GM12878 (cell line): Measurements from ENCODE around the gene CALN1. TPM values are rescaled to one million over a fixed set of nuclear protein-coding genes. Genes with fewer than 3 reads are reported as not detected.

Source experiments
- ATAC-seq: fragments of 200-7000 bp; cut with Tn5 transposase; 3 replicates; pipeline ENCODE4 v1.9.1; 2020; ENCODE audit warnings: mild to moderate bottlenecking, moderate library complexity
- BruUV-seq: library from RNA; stranded (reverse); fragments of 400-500 nt; replicated peaks from 2 replicates; lab custom pipeline; 2021; lab: Mats Ljungman, UMichigan
- CTCF ChIA-PET: fragments of 300-600 bp; sonication (Branson Sonifier 250); formaldehyde crosslinking; extraction: SDS; loops from one replicate; lab custom pipeline; 2021; ENCODE audit warnings: inconsistent platforms; lab: Yijun Ruan, JAX
- POLR2A ChIA-PET: fragments of 350-600 bp; formaldehyde crosslinking; extraction: SDS; loops from one replicate; lab custom pipeline; 2021; ENCODE audit warnings: inconsistent platforms; lab: Charles Lee
- RAD21 ChIA-PET: fragments of 300-600 bp; sonication (Branson Sonifier 250); formaldehyde crosslinking; loops from one replicate; lab custom pipeline; 2023; ENCODE audit warnings: antibody characterized with exemption; ENCODE audit not compliant: unreplicated experiment; lab: Charles Lee
- SMC1A ChIA-PET: fragments of 300-600 bp; sonication (Branson Sonifier 250); formaldehyde crosslinking; loops from one replicate; lab custom pipeline; 2023; ENCODE audit not compliant: unreplicated experiment, uncharacterized antibody; lab: Charles Lee
- DNase-seq: peaks from one replicate; pipeline ENCODE4 v3.0.0-alpha.2; 2011; ENCODE audit warnings: low read depth, low spot score
- FAIRE-seq: peaks from 3 replicates; lab custom pipeline; 2011; peaks lifted over from hg19 to GRCh38; lab: Jason Lieb, UNC
- H2AFZ ChIP-seq: 2 replicates; pipeline ENCODE4 v1.6.0; 2011; ENCODE audit warnings: low read depth, low read length, control low read depth; ENCODE audit not compliant: control insufficient read depth
- H3K27ac ChIP-seq: 2 replicates; pipeline ENCODE4 v1.5.1; 2011; ENCODE audit warnings: control low read depth; ENCODE audit not compliant: control insufficient read depth, insufficient read depth
- H3K27me3 ChIP-seq, 2 experiments: replicated peaks in 1 of 2; 2 replicates each; pipeline versions ENCODE4 v1.6.0 to v1.6.1; 2011; ENCODE audit warnings: low read length in 1 of 2; ENCODE audit not compliant: control insufficient read depth in 2 of 2, insufficient read depth in 2 of 2
- H3K36me3 ChIP-seq, 2 experiments: 2 replicates each; pipeline ENCODE4 v1.5.1; 2011; ENCODE audit warnings: low read length in 1 of 2; ENCODE audit not compliant: control insufficient read depth in 2 of 2, insufficient read depth in 2 of 2
- H3K4me1 ChIP-seq: 2 replicates; pipeline ENCODE4 v1.6.1; 2011; ENCODE audit warnings: mild to moderate bottlenecking, low read length, moderate library complexity, mixed read lengths; ENCODE audit not compliant: control insufficient read depth, insufficient read depth
- H3K4me2 ChIP-seq: 2 replicates; pipeline ENCODE4 v1.6.0; 2011; ENCODE audit warnings: control low read depth; ENCODE audit not compliant: control insufficient read depth, insufficient read depth
- H3K4me3 ChIP-seq: fragments of 200-600 bp; sonication (generic); 2 replicates; pipeline ENCODE4 v1.5.1; 2016
- H3K79me2 ChIP-seq: 2 replicates; pipeline ENCODE4 v1.6.0; 2011; ENCODE audit warnings: low read length; ENCODE audit not compliant: control insufficient read depth, insufficient read depth
- H3K9ac ChIP-seq: 2 replicates; pipeline ENCODE4 v1.8.0; 2011; ENCODE audit warnings: low read length, control low read depth, mixed read lengths; ENCODE audit not compliant: control insufficient read depth, insufficient read depth
- H3K9me3 ChIP-seq: replicated peaks from 3 replicates; pipeline ENCODE4 v1.5.1; 2011; ENCODE audit warnings: mild to moderate bottlenecking, low read length; ENCODE audit not compliant: control insufficient read depth, insufficient read depth
- H4K20me1 ChIP-seq: 2 replicates; pipeline ENCODE4 v1.6.0; 2011; ENCODE audit not compliant: control insufficient read depth, insufficient read depth
- BCL3 ChIP-seq: IDR thresholded peaks from 2 replicates; pipeline ENCODE4 v1.6.1; 2011; ENCODE audit warnings: borderline replicate concordance, low read depth, mild to moderate bottlenecking, moderate library complexity, low read length; ENCODE audit not compliant: insufficient read depth, poor library complexity, severe bottlenecking
- CBX3 ChIP-seq: fragments of 200-600 bp; sonication (generic); IDR thresholded peaks from 2 replicates; pipeline ENCODE4 v1.6.1; 2016; ENCODE audit warnings: low read depth, borderline replicate concordance
- CHD2 ChIP-seq: IDR thresholded peaks from 2 replicates; pipeline ENCODE4 v1.6.1; 2011; ENCODE audit warnings: low read depth, low read length, improper control_type of control experiment, borderline replicate concordance
- E4F1 ChIP-seq: fragments of 450-650 bp; IDR thresholded peaks from 2 replicates; pipeline ENCODE4 v1.6.1; 2018; ENCODE audit warnings: borderline replicate concordance, mild to moderate bottlenecking; ENCODE audit not compliant: partially characterized antibody
- FOXM1 ChIP-seq: IDR thresholded peaks from 2 replicates; pipeline ENCODE4 v1.6.1; 2012; ENCODE audit warnings: low read depth, mild to moderate bottlenecking, inconsistent platforms, low read length, moderate library complexity
- HDAC6 ChIP-seq: fragments of 200-600 bp; sonication (generic); IDR thresholded peaks from one replicate; pipeline ENCODE4 v1.8.0; 2017; ENCODE audit warnings: antibody characterized with exemption; ENCODE audit not compliant: unreplicated experiment
- IRF3 ChIP-seq: fragments of 450-650 bp; IDR thresholded peaks from 2 replicates; pipeline ENCODE4 v1.6.1; 2014; ENCODE audit warnings: mild to moderate bottlenecking
- KDM1A ChIP-seq: fragments of 200-600 bp; sonication (generic); IDR thresholded peaks from 2 replicates; pipeline ENCODE4 v1.6.1; 2016; ENCODE audit warnings: borderline replicate concordance
- NBN ChIP-seq: fragments of 450-650 bp; IDR thresholded peaks from 2 replicates; pipeline ENCODE4 v1.6.1; 2016
- NRF1 ChIP-seq: conservative IDR thresholded peaks from 2 replicates; pipeline ENCODE4 v1.6.1; 2011; ENCODE audit warnings: mild to moderate bottlenecking, low read depth, low read length, improper control_type of control experiment
- POU2F2 ChIP-seq: IDR thresholded peaks from 3 replicates; pipeline ENCODE4 v1.6.1; 2011; ENCODE audit warnings: low read depth, mild to moderate bottlenecking, low read length, borderline replicate concordance
- RCOR1 ChIP-seq: conservative IDR thresholded peaks from 2 replicates; pipeline ENCODE4 v1.6.1; 2012; ENCODE audit warnings: low read depth, low read length, improper control_type of control experiment
- RELB ChIP-seq: fragments of 450-650 bp; IDR thresholded peaks from 2 replicates; pipeline ENCODE4 v1.6.1; 2017; ENCODE audit warnings: low read depth, mild to moderate bottlenecking, moderate library complexity
- SMAD5 ChIP-seq: IDR thresholded peaks from 2 replicates; pipeline ENCODE4 v1.6.1; 2016; ENCODE audit warnings: antibody characterized with exemption, low read depth
- USF2 ChIP-seq: IDR thresholded peaks from 2 replicates; pipeline ENCODE4 v1.6.1; 2011; ENCODE audit warnings: low read depth, low read length, improper control_type of control experiment, borderline replicate concordance
- YBX1 ChIP-seq: fragments of 450-650 bp; IDR thresholded peaks from 2 replicates; pipeline ENCODE4 v1.6.1; 2016; ENCODE audit warnings: antibody characterized with exemption
- ZNF384 ChIP-seq: IDR thresholded peaks from 2 replicates; pipeline ENCODE4 v1.6.1; 2012; ENCODE audit warnings: low read depth, mild to moderate bottlenecking, low read length, improper control_type of control experiment, borderline replicate concordance
- WGBS: methylation state at CpG from one replicate; pipeline ENCODE4 v1.1.6; 2016; ENCODE audit warnings: low lambda C conversion rate; ENCODE audit not compliant: insufficient replicate concordance, insufficient coverage; ENCODE audit errors: missing lambda C conversion rate; 5-methylcytosine and 5-hydroxymethylcytosine counted together
- in situ Hi-C: fragments of 300-500 bp; cut with MboI; formaldehyde crosslinking; loops from 9 replicates; pipeline ENCODE4 v1.14.3; 2018; ENCODE audit warnings: mixed read lengths
- intact Hi-C: fragments of 100-400 bp; cut with micrococcal nuclease; formaldehyde crosslinking; loops from one replicate; pipeline ENCODE4 v1.14.2; 2022; ENCODE audit not compliant: unreplicated experiment
- polyA plus RNA-seq, 11 experiments: library from polyadenylated mRNA; depleted of rRNA in 4 of 11; unstranded in 6 of 11; stranded (reverse) in 5 of 11; fragments of >200 nt; fragmentation: Nextera tagmentation in 4 of 11; fragmentation: Illumina TruSeq in 1 of 11; extraction: Ambion mirVana in 4 of 11; extraction: Trizol in 1 of 11; gene quantifications; 1 replicate in 1 of 11; 2 replicates in 10 of 11; pipeline versions ENCODE4 v1.2.1 to v1.2.3, GENCODE V29; 2011 to 2016; ENCODE audit warnings: inconsistent platforms in 2 of 11, missing spikeins in 2 of 11, low read depth in 1 of 11
- total RNA-seq, 4 experiments: library from RNA; depleted of rRNA in 3 of 4; stranded (reverse); fragments of >200 nt in 3 of 4; fragmentation: Illumina TruSeq in 1 of 4; extraction: Trizol in 1 of 4; gene quantifications; 2 replicates each; pipeline versions ENCODE4 v1.2.1 to v1.2.3, GENCODE V29; 2013 to 2021

The CALN1 gene
- total and polyA plus RNA-seq, 10 of the 15 experiments (the other 5 are each of a cell fraction or from before 2014, with no cell fraction given) = 0.48 to 15.3 (median 1.6) TPM

GRCh38 chr7:72307566-72307965 is 104.6 kb downstream of the CALN1 start:
- ChIA-PET POLR2A (no interaction called here), CTCF (no interaction called here), RAD21 (no interaction called here), SMC1A (no interaction called here)
- Histone ChIP-seq H3K79me2 (no peaks in the 10 kb centered on the region), H3K27ac (no peak overlapping the region), H4K20me1 (no peaks in the 10 kb centered on the region), H3K9me3 (no peaks in the 10 kb centered on the region), H3K4me3 (no peak overlapping the region), H3K4me1 (no peaks in the 10 kb centered on the region), H3K27me3 (no peaks in the 10 kb centered on the region), H2AFZ (no peak overlapping the region), H3K36me3 (no peaks in the 10 kb centered on the region), H3K4me2 (no peak overlapping the region), H3K9ac (no peak overlapping the region)
- intact Hi-C loops (no loop called here), in situ Hi-C loops (no loop called here)
- ATAC-seq (no peak), DNase-seq (no peak), FAIRE-seq (no peak)
- 39% methylated on average over 9 of the region's 9 CpGs for WGBS
- TF ChIP-seq POU2F2 (no peak), KDM1A (no peak), CHD2 (no peak), HDAC6 (no peak), FOXM1 (no peak), RELB (no peak), NRF1 (no peak), RCOR1 (no peak), ZNF384 (no peak), USF2 (no peak), NBN (no peak), IRF3 (no peak), CBX3 (no peak), BCL3 (no peak), E4F1 (no peak), SMAD5 (no peak), YBX1 (no peak)
- no TSS peak for BruUV-seq
